Kidney epithelial cell (primary cell): ENCODE data around the gene SPOCK1. TPM values are rescaled to one million over a fixed set of nuclear protein-coding genes. Genes with fewer than 3 reads are reported as not detected.

Experiments
- DNase-seq: peaks from one replicate; pipeline ENCODE4 v3.0.0-alpha.2; 2010; ENCODE audit warnings: low read depth
- H3K27me3 ChIP-seq: 2 replicates; pipeline ENCODE4 v1.6.0; 2011; ENCODE audit warnings: low read length; ENCODE audit not compliant: control insufficient read depth, insufficient read depth
- H3K36me3 ChIP-seq: 2 replicates; pipeline ENCODE4 v1.5.1; 2011; ENCODE audit warnings: low read length; ENCODE audit not compliant: control insufficient read depth, insufficient read depth
- H3K4me3 ChIP-seq: 2 replicates; pipeline ENCODE4 v1.5.1; 2011; ENCODE audit warnings: low read depth, mild to moderate bottlenecking, control low read depth, low read length
- CTCF ChIP-seq: IDR thresholded peaks from 2 replicates; pipeline ENCODE4 v1.5.1; 2011; ENCODE audit warnings: mild to moderate bottlenecking, moderate library complexity, low read length, control low read depth, inconsistent platforms; ENCODE audit not compliant: insufficient read depth, poor library complexity, severe bottlenecking
- total RNA-seq: library from RNA; depleted of rRNA; stranded (reverse); fragments of >200 nt; gene quantifications from 2 replicates; pipeline ENCODE4 v1.2.3, GENCODE V29; 2015

The SPOCK1 gene
- total RNA-seq, 1 donor from 2014 or later = 13.1 TPM

DNA sequence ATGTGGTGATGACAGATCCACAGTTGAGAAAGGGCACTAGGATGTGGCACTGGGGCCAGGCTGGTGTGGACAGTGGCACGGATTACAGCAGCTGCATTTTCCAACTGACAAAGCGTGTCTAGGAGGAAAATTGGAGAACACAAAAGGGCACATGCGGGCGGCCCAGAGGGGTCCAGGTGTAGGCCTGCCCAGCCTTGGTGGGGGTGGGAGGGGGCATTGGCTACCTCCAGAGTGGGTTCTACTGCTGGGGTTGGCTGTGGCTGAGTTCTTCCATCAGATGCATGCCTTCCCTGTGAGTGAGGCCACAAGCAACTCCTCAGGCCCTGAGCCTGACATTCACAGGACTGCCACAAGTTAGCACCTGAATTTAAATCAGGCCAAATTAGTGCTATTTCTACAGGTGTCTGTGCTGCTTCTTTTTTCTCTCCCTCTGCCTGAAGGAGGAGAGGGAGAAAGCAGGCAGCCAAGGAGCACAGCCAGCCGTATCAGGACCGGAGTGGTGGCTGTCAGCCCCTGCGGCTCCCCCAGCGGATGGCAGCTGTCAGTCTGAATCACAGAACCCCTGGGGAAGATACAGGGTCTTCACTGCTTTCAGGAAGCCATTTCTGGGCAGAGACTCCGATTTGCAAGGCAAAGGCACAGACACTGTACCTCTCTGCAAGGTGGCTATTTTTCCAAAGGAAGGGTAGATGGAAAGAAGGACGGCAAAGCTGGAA lies 464.2 kb downstream of the SPOCK1 start:
- H3K36me3 ChIP-seq = no peaks in the 10 kb centered on the region
- H3K27me3 ChIP-seq = no peaks in the 10 kb centered on the region
- no peak overlapping the region for H3K4me3 ChIP-seq
- no peak for DNase-seq
- no peak for TF ChIP-seq CTCF

GRCh38 chr5:137034213-137034612 lies 464.9 kb downstream of the SPOCK1 start:
- TF ChIP-seq CTCF = no peak
- Histone ChIP-seq H3K36me3 (no peaks in the 10 kb centered on the region), H3K4me3 (no peak overlapping the region), H3K27me3 (no peaks in the 10 kb centered on the region)
- DNase-seq = no peak

DNA sequence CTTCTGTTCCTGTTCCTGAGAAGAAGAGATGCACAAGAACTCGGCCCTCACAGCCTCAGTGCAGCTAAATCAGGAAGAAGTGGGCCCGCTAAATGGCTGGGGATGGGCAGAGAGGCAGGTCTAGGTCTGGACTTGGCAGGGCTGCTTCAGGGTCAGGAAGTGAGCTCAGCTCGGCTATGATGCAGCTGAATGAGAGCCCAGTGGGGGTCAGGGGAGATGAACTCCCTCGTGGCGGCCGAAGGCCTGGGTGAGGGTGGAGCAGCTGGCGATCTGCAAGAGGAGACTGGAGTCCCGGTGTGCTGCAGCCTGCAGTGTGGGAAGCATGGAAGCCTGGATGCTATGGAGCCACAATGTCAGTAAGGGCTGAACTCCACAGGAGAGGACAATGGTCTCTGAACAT lies 466.2 kb downstream of the SPOCK1 start:
- no peak for DNase-seq
- Histone ChIP-seq H3K36me3 (no peaks in the 10 kb centered on the region), H3K4me3 (no peak overlapping the region), H3K27me3 (no peaks in the 10 kb centered on the region)
- TF ChIP-seq CTCF = no peak

DNA sequence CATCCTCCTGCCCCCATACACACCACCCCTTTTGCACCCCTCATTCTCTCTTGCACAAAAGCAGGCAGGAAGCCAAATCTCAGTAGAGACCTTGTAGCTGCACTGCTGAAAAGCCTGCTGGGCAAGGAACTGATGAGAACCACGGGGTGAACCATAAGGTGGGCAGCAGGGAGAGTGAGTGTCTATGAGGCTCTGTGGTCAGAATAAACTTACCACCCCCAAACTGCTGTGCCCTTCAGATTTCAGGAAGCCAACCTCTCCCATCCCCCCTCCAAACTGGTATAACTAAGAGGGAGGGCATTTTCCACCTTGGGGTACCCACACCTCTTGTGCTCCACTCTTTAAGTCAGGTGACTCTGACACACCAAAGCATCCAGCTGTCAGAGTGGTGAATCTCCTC lies 471.4 kb downstream of the SPOCK1 start:
- no peak for DNase-seq
- H3K27me3 ChIP-seq = no peaks in the 10 kb centered on the region
- TF ChIP-seq CTCF = no peak
- H3K36me3 ChIP-seq = no peaks in the 10 kb centered on the region
- no peak overlapping the region for H3K4me3 ChIP-seq

DNA sequence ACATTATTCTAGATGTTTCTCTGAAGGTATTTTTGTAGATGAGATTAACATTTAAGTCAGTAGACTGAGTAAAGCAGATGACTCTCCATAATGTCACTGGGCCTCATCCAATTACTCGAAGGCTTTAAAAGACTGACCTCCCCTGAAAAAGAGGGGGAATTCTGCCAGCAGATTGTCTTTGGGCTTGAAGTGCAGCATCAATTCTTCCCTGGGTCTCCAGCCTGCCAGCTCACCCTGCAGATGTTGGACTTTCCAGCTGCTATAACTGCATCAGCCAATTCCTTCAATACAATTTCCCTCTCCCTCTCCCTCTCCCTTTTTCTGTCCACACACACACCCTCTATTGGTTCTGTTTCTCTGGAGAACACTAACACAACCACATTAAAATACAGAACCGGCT lies 472.8 kb downstream of the SPOCK1 start:
- TF ChIP-seq CTCF = no peak
- DNase-seq = no peak

GRCh38 chr5:137024044-137024443 lies 475.1 kb downstream of the SPOCK1 start:
- Histone ChIP-seq H3K4me3 (no peak overlapping the region), H3K36me3 (no peaks in the 10 kb centered on the region), H3K27me3 (no peaks in the 10 kb centered on the region)
- DNase-seq = no peak
- no peak for TF ChIP-seq CTCF

More for the DNA sequence above, 472.8 kb downstream of the SPOCK1 start:
- Histone ChIP-seq H3K27me3 (no peaks in the 10 kb centered on the region), H3K4me3 (no peak overlapping the region), H3K36me3 (no peaks in the 10 kb centered on the region)
